NCI-H446 treated with DMSO at 0.1 percent for 48 hours (cell line): ENCODE measurements around the gene GTPBP3.

Experiments
- DNase-seq: peaks from one replicate; lab custom pipeline; 2025; lab: John Stamatoyannopoulos, UW

Gene GTPBP3

DNA sequence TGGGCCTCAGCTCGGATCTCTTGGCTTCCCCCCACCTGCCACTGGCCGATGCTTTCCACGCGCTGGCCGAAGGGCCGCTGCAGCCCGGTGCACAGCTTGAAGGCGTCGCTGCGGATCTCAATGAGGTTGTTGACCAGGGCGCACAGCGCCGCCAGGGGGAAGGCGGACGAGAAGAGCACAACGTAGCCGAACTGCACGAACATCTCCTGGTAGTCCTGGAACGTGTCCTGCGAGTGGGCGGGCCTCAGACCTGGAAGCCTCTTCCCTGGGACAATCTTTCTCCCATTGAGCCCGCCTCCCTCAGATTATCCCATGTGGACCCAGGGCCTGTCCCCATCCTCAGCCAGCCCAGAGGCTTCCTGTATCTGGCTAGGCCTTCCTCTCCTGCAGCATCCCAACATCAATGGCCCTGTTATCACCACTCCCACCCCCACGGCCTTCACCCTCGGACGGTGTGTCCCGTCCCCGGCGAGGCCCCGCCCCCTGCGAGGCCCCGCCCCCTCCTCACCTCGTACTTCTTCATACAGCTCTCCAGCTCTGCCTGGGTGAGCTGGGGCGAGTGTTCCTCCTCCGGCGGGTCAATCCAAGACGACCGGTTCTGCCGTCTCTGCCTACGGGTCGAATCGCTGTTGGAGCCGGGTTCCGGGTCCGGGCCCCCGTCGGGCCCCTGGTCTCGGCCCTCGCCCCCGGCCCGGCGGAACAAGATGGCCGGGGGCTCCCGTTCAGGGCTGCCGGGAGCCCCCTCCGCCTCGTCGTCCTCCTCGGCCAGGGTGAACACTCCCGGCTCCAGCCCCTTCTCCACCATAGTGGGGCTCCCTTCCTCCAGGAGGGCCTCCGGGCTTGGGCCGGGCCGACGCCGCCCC, 9.5 kb upstream of the GTPBP3 start:
- DNase-seq = no peak

DNA sequence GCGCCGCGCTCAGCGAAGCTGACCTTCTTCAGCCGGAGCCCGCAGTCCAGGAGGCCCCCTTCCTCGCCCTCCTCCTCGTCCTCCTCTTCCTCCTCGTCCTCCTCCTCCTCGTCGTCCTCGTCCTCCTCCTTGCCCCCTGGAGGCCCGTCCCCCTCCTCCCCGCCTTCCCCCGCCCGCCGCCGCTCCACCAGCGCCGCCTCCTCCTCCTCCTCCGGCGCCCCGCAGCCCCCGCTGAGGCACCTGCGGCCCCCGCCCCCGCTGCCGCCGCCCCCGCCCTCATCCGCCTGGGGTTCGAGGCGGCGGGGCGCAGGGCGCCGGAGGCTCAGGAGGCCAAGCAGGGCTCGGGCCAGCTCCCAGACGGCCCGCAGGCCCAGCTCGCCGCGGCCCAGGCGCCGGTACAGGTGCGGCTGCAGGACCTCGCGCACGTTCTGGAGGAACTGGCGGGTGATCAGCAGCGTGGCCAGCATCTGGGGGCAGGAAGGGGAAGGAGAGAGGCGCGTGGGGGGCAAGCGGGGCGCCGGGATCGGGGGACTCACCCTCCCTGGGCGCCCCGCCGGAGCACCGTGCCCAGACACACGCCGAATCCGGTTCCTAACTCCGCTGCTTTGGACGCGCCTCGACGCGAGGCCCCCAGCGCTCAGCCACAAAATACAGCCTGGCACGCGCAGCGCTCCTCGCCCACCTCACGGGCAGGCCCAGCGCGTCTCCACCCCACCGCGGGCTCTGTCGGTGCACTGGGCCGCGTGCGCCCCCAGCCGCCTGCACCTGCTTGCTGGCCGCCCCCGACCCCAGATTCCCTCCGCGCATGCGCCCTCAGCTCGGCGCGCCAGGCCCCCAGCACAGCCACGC, 8.6 kb upstream of the GTPBP3 start:
- no peak for DNase-seq

DNA sequence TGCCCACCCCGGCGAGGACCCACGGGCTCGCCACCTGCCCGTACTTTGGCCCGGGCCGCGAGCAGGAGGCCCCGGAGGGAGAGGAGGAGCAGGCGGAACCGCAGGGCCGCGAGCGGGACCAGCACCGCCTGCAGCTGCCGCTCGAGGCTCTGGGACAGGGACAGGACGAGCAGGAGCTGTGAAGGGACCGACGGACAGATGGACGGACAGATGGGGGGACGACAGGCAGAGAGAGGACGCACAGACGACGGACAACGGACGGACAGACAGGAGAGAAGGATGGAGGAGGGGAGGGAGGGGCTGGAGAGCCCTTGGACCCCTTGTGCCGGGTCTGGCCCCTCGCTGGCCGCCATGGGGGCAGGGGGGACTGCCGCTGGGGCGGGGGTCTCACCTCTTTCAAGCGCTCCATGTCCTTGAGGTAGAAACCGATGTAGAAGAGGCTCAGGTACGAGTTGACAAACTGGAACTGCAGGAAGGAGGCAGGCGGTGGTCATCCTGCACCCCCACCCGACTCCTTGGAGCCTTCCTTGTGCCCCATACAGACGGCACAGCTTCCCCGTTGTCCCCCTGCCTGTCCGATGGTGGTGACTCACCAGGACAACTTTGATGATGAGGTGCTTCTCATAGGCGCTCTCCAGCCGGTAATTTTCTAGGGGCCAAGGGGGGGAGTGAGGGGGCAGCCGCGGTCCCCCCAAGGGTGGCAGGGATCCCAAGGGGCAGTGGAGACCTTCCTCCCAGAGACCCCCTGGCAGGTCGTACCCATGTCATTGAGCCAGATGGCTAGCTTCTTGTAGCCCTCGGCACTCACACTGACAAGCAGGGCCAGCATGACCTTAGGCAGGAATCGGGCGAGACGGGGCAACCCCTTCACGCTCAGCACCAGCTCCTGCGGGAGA, 7.7 kb upstream of the GTPBP3 start:
- no peak for DNase-seq

DNA sequence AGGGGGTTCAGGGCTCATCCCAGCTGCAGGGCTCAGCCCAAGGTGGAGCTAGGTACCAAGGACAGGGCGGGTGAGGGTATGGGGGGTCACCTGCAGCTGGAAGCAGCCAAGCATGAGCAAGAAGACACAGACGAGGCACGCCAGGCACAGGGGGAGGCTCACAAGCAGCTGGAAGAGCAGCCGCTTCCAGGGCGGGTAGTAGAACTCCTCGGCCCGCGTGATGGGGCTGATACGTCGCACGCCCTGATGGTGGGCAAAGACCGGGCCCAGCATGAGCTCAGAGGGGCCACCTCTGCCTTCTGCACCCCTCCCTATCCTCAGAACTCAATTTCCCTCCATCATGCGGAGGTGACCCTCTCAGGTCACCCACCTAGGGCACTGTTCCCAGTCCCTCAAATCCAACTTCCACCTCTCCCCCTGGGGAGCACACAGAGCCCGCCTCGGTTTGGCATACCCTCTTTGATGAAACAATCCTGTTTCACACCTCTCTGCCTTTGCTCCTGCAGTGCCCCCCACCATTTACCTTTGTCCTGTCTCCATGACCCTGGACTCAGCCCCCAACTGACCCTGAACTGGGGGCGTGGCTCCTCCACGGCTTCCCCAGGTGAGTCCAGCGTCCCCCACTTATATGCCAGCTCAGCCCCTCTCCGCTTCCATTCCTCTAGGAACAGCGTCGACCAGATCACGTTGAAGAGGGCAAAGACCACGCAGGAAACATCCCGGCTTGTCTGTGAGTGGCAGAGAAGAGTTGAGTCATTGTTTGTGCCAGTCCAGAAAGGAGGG, 6.9 kb upstream of the GTPBP3 start:
- no peak for DNase-seq

DNA sequence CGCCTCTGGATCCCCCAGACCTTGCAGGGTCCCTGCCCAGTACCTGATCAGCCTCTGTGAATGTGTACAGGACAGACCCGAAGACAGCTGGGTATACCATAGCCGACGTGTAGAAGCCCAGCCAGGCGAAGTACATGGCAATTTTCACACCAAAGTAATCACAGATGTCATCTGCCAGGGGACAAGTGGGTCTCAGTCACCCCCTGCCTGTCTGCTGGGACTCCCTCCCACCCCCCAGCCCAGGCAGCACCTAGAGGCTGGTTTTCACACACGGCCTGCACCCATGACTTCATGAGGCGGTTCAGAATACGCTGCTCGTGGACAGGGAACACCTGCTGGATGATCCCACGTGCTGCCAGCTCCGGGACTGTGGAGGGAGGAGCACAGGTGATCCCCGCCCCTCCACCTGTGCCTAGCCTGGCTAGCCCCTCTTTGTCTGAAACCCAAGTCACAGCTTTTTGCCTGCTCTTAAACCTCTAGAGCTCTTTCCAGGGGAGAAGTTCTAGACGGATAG, 6.3 kb upstream of the GTPBP3 start:
- DNase-seq = no peak

- DNase-seq = no peak
Measured at GRCh38 chr19:17332360-17332676, 5.0 kb upstream of the GTPBP3 start.

GRCh38 chr19:17332677-17333581, 4.4 kb upstream of the GTPBP3 start:
- DNase-seq = peak; percentile 53

GRCh38 chr19:17333611-17334413, 3.5 kb upstream of the GTPBP3 start:
- no peak for DNase-seq

DNA sequence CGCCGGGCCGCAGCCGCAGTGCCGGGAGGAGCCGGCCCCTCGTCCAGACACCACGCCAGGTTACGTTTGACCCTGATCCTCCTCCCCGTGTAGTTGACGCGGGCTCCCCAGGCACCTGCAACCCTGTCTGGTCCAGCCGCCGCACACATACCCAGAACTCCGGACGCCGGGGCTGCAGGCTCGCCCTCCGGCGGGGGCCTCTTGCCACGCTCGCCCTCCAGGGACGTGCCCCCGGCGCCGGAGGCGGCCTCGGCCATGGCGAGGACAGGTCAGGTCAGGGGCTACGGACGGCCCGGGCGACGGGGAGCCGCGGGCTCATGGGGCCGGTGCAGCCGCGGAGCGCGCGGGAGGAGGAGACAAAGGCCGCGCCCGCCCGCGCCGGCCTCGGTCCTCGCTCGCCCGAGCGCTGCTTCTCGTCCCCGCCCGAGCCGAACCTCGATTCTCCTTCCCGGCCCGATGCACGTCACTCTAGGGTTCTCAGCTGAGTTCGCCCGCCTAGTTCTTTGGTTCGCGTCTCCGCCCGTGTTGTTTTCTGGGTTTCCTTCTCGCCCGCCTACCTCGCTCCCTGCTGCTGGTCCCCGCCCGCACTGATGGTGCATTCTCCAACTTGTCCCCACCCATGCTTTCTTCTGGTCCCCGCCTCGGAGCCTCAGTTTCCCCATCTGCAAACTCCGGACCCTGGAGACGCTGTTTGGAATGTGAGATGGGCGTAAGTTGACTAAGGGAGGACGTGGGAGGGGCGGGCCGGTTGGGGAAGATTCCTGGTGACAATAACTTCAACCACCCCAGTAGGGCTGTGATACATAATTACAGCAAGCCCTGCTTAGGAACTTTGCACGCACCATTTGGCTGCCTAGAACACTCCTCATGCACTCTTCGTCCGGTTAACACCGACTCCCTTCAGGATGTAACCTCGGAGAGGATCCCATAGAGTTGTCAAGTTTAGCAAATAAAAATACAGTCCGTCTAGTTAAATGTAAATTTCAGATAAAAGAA, 2.6 kb upstream of the GTPBP3 start, which contains the start of gene ANO8:
ANO8 (minus strand) TSS at position 442 of the 996 bp plus-strand sequence; CDS start at position 257, 185 bp downstream.
- peak; percentile 93 for DNase-seq

GRCh38 chr19:17335575-17335974, 1.8 kb upstream of the GTPBP3 start:
- DNase-seq = no peak

GRCh38 chr19:17337675-17338432, 501 bp downstream of the GTPBP3 start:
- no peak for DNase-seq

- no peak for DNase-seq
Measured at GRCh38 chr19:17338433-17339078, 1.2 kb downstream of the GTPBP3 start.

GRCh38 chr19:17339088-17339741, 1.9 kb downstream of the GTPBP3 start:
- DNase-seq = no peak

GRCh38 chr19:17340302-17340870, 3.0 kb downstream of the GTPBP3 start:
- DNase-seq = no peak

- no peak for DNase-seq
Measured at GRCh38 chr19:17340871-17341357, 3.6 kb downstream of the GTPBP3 start.

- DNase-seq = no peak
Measured at GRCh38 chr19:17341386-17341785, 4.0 kb downstream of the GTPBP3 start.
